ENCODE results near the gene MAD1L1.

Gene MAD1L1

DNA sequence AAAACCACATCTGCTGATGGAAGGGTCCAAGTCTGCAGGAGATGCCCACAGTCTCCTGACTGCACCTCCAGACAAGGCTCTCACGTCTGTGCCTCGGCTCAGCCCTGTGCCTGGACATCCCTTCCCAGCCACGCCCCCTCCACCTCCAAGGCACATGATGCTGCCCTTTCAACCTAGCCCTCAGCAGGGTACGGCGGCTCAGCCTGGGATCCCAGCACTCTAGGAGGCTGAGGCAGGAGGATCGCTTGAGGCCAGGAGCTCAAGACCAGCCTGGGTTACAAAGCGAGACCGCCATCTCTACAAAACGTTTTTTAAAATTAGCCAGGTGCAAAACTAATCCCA, 14.3 kb downstream of the MAD1L1 start:
- no peak for DNase-seq (ENCODE audit: low read depth)

DNA sequence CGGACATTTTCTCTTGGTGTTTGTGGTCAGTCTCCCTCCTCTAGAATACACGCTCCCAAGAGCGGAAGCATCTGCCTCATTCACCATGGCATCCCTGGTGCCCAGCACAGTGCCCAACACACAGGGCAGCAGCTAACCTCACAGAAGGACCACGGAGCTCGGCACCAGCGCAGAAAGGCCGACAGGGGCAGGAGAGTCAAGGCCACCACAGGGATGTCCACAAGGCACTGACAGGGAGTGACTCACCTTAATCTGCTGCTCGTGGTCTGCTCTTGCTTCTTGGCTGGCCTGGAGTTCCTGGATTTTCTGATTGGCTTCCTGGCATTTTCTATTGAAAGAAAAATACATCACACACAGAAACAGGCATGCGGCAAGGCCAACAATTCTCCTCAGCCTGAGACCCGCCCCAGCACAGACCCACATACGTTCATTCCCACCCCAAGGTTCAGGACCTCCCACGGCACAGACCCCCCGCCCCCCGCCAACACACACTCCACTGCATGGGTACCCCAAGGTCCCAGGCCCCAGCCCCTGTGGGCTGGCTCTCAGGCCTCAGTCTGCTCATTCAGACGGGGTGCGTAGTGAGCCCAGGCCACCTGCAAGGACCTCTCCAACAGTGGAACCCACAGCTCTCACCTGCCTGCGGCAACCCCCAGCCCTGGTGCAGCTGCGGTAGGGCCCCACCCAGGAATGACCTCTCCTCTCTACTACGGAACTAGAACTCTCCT, 14.9 kb downstream of the MAD1L1 start:
- DNase-seq (ENCODE audit: low read depth), result no peak

DNA sequence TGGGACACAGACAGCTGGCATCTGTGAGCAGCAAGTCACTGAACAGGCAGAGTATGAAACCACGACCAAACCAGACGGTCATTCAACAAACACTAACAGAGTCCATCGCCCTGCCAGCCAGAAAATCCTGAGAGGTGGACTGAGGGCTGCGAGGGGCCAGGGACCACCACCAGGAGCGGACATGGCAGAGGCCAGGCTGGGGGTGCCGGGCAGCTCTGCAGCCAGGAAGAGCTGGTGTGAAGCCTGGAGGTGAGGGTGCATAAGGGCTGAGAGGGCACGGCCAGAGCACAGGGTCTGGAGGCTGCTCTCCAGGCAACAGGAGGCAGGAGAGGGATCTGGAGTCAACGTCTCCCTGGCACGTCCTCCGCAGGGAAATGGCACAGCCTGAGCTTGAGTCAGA, 15.5 kb downstream of the MAD1L1 start:
- DNase-seq (ENCODE audit: low read depth), result no peak

DNA sequence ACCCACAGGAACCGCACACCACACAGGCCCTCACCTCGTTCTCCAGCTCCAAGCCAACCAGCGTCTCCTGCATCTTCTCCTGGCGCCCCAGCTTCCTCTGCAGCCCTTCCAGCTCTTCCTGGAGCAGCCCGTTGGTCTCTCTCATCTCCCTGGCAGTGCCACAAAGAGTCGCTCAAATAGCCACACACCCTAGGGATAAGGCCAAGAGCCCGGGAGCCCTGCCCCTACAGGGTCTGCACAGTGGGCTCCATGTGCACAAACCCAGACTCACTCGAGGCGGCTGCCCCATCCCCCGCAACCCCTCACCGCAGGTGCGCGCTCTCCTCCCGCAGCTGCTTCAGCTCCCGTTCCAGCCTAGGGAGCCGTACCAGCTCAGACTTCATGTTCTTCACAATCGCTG, 16.9 kb downstream of the MAD1L1 start:
- DNase-seq (ENCODE audit: low read depth), result no peak

DNA sequence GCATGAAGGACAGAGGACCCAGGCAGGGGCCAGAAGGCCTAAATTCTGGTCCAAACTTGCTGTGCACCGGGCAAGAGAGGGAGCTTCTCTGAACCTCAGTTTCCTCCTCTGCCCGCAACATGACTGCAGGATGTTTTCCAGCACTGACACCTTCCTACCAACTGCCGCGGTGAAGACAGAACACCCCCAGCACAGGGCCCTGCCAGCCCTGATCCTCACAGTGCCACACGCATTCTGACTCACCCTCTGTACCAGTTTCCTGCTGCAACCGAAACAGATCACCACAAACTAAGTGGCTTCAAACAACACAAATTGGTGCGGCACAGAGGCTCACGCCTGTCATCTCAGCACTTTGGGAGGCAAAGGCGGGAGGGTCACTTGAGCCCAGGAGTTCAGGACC, 18.1 kb downstream of the MAD1L1 start:
- DNase-seq (ENCODE audit: low read depth), result no peak

DNA sequence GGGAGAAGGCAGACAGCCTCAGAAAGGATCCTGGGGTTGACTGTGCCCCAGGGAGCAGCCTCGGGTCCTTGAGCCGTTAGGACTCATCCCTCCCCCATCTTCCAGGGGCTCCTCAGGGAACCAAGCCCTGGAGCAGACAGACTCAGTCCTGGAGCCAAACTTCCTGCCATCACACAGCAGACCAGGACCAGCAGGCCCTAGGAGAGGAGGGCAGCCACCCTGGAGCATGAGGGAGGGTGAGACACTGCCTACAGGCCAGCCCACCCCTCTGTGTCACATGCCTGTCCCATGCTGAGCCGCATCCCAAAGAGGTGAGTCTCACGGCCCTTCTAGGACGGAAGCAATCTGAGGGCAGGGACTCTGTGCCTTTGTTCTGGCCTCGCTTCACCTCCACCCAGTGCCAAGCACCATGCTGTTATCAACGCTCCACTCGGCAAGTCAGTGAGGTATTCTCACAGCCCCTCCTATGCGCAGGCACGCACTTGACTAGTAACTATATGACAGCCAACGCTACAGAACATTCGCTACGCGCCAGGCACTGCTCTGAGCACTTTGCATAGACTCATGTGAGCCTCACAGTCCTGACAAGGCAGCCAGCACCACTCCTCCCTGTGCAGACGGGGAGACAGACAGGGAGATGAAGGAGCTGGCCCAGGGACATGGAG, 19.1 kb downstream of the MAD1L1 start:
- DNase-seq (ENCODE audit: low read depth), result no peak

DNA sequence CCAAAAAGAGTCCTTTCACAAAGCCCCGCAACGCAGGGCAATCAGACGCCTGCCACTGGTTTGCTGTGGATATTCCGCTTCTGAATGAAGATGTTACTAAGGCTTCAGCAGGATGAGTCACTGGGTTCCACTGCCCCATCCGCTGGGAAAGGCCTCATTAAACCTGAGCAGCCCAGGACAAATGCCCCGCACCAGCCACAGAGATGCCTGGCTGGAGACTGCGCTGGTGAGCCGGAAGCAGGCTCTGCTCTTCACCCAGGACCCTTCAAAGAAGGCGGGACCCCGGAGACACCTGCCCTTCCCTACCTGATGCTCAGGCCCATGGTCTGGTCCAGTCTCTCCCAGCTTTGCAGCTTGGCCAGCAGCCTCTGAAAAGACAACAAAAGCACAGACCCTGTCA, 19.8 kb downstream of the MAD1L1 start:
- no peak for DNase-seq (ENCODE audit: low read depth)

DNA sequence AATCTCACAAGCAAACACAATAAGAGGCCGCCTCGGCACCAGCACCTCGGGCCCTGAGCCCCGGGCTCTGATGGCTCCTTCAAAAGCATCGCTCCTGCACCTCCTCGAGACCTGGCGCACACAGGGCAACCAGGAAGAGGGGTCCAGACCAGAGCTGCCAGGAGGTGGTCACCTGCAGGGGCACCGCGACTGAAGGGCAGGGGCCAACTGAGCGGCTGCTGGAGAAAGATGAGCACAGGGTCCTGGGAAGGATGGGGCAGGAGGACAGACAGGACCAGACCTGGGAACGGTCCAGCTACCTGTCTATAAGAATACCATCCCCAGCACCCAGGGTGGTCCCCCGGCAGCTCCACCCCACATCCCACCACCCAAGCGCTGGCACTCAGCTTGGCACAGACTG, 20.8 kb downstream of the MAD1L1 start:
- DNase-seq (ENCODE audit: low read depth), result no peak

DNA sequence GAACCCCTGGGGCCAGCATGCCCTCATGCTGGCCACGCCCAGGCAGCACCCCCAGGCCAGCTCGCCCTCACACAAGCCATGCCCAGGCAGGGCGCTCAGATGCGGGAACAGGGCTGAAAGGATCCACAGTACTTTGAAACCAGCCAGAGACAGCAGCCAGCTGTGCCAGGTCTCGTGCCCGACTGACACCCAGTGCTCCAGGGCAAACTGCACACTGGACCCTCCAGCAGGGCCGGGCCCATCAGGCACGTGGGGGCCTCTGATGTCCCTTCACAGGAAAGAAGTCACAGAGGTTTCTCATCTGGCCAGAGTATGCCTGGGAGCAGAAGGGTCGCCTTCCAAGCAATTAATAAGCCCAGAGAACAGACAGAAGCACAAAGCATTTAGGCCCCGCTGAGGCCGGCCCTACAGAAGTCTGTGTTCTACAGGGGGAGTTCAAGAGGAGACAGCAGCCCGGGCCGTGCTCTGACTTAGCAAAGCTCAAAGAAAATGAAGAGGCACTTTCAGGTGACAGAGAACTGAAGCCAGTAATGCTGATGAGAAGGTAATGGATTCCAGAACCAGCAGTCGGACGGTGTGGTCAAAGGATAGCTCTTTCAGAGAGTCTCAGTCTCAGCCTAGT, 21.4 kb downstream of the MAD1L1 start:
- DNase-seq (ENCODE audit: low read depth), result no peak

DNA sequence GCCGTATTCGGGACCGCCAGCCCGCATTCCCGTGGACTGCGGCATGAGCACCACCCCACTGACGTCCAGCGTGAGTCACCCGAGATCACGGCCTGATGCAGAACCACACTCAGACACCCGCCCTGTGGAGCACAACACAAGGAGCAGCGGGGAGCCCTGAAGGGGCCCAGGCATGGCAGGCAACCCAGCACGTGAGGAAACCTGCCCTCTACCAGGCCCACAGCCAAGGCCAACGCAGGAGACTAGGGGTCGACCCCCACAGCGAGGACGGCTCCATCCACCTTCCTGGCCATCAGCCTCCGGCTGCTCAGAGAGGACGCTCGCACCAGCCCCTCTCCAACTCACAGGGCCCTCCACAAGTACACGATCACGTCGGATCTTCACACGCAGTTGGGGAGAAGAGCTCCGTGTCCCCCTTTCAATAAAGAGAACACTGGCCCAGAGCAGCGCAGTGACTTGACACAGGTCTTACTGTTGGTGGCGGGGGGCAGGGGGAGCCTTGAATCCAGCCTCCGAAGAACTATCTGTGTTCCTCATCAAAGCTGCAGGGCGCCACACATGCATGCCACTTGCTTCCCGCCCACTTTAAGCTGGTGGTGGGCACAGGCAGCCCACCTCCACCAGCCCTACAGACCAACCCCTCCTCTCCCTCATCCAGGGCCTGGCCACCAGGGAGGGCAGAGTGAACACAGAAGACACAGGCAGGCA, 22.0 kb downstream of the MAD1L1 start:
- no peak for DNase-seq (ENCODE audit: low read depth)

DNA sequence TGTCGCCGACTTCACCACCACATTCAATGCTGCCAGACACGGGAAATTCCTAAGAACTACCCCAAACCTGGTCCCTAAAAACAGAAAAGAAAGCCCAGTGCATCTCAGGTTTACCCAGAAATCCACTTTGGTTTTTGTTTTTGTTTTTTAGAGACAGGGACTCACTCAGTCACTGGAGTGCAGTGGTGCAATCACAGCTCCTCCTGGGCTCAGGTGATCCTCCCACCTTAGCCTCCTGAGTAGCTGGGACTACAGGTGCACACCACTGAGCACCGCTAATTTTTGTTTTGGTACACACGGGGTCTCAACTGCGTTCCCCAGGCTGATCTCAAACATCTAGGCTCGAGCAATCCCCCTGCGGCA, 22.8 kb downstream of the MAD1L1 start:
- no peak for DNase-seq (ENCODE audit: low read depth)

DNA sequence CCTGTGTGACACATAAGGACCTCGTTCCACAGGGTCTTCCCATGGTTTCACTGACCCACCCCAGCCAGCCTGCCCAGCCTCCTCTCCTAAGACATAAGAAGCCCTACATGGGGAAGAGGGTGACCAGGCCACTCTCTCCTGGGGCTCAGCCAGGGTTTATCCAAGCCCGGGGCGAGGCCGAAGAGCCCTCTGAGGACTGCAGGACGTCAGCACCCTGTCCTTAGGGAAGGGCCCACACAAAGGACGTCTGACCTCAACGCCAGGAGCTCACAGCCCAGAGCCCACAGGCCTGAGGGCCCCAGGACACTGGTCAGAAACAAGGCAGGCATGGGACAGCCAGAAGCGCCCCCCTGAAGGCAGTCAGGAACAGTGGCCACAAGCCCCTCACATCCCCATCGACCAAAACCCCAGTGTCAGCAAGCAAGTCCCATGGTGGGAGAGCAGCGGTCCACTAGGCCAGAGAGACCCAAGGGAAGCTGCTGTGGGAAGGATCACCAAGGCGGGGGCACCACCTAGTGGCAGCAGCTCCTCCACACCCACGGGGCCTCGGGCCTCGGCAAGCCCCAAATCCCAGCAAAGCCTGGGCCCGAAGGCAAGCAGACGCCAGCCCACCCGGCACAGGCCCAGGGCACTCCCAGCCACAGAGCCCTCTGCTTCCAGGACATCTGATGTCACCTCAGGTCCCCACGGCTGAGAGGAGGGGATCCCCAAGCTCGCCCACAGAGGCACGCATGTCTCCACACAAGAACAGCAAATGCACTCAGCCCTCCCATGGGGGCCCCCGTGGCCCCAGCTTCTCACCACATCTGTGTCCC, 23.4 kb downstream of the MAD1L1 start:
- peak; percentile 23 for DNase-seq (ENCODE audit: low read depth)

DNA sequence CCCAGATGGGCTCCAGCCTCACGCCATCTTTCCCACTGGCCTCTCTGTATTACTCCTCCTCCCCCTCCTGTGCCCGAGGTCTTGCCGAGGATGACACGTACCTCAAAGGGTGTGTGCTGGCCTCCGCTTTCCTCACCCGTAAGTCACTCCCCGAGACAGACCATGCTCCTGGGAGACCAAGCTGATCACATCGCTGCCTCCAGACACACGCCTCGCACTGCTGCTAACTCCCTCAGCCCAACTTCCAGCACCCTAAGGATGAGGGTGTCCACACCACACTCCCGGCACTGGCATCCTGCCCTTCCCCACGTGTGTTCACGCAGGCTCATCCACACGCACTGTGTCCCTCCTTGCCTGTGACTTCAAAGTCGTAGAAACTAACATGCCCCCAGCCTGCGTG, 24.0 kb downstream of the MAD1L1 start:
- no peak for DNase-seq (ENCODE audit: low read depth)

DNA sequence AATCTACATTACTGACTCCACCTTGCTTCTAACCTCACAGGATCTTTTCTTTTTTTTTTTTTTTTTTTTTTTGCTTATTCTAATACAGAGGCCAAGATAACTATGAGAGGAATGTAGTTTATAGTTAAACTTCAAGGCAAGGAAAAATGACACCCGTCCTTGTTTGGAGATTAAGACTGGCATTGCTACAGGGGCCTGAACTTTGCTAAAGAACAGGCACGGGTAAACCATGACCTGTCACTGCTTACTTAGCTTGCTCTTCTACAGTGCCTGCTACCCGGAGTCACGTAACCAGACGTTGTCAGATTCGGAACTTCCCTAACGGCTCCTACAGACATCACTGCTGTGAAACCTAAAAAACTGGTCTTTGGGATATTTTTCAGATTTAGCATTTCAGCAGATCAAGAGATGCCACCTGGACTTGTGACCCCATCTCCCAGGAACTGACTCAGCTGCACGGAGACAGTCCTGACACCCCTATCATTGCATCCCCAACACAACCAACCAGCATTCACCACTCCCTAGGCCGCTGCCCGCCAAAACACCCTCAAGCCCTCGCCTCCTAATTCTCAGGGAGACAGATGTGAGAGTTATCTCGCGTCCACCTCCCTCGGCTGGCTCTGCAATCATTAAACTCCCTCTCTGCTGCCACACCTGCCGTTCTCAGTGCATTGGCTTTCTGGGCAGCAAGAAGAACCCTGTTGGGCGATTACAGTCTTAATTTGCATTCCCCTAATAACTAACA, 27.5 kb downstream of the MAD1L1 start:
- no peak for DNase-seq (ENCODE audit: low read depth)

DNA sequence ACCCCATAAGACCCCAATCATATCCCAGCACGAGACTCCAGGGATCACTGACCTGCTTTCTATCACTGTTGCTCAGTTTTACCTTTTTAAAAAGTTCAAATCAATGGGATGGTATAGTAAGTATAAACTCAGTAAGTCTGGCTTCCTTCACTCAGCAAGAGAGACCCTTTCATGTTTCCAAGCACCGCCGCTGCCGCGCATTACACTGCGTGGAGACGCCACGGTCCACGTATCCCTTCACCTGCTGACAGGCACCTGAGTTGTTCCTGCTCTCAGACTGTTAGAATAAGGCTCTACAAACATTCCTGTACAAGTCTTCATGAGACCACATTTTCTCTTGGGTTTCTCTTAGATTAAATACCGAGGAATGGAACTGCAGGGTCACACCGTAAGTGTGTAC, 28.3 kb downstream of the MAD1L1 start:
- no peak for DNase-seq (ENCODE audit: low read depth)

DNA sequence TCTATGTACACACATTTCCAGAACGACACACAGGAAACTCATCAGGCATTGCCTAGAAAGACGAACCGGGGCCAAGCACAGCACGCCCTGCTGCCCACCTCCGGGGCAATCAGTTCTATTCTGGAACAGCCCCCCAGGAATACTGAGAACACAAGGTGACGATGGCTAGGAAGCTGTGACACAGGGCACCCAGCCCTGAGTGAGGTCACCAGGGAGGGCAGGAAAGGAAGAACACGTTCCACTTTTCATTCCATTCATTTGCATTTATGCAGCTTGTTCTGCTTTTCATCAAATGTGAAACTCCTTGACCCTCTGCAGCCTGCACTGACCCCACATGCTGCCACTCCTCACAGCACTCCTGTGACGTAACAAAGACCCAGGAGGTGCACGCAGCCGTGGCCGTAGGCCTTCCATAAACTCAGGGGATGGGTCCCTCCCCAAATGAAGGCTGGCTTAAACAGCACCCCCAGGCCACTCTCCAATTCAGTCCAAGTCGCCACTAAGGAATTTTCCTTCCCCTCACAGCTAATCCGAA, 28.9 kb downstream of the MAD1L1 start:
- no peak for DNase-seq (ENCODE audit: low read depth)

DNA sequence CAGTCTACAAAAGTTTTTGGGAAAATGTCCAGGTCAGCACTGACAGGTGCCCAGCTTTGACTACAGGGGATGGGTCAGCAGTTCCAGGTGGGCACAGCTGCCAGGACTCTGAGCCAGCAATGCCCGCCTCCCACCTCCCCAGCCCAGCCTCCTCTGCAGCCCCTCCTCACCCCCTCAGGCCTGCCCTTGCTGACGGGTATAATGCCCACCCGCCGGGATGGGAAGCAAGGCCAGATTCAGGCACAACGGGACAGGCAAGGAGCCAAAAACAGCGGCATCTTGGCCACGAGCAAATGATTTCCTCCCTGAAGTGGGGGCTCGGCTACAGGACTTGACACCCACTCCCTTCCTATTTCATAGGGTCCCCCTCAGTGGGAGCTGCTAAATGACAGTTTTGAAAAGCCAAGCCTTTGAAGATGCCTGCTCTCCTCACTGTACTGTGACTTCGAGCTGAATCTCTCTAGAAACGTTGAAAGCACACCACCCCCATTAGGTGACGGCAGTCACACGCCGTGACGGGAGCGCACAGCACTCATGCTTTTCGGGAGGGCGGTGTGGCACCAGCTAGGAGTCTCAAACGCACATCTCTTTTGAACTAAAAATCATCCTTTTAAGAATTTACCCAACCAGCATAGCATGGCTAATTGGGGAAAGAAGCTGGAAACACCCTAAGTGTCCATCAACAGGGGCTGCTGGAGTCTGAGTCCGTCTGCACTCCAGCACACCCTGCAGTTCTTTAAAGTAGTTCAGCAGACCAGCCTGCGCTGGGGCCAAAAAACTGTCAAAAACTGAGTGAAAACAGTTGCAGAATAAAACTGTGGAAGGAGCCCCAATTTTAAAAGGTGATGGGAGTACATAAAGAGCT, 29.6 kb downstream of the MAD1L1 start:
- no peak for DNase-seq (ENCODE audit: low read depth)

DNA sequence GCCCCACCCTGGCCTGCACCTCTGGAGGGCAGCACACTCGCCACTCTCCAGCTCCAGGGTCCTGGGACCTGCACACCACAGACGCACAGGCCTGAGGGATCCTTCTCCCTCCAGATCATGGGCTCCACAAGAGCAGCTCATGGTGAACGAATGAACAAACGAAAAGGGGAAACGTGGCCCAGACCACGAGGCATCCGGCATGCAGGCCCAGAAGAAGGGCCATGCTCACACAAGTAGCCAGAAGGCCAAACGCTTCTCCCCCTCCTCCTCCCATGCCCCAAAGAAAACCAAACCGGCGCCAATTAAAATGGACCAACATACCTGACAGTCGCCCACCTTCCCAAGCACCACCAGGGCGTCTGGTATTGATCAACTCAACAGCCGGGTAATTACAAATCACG, 30.4 kb downstream of the MAD1L1 start:
- DNase-seq (ENCODE audit: low read depth), result no peak

DNA sequence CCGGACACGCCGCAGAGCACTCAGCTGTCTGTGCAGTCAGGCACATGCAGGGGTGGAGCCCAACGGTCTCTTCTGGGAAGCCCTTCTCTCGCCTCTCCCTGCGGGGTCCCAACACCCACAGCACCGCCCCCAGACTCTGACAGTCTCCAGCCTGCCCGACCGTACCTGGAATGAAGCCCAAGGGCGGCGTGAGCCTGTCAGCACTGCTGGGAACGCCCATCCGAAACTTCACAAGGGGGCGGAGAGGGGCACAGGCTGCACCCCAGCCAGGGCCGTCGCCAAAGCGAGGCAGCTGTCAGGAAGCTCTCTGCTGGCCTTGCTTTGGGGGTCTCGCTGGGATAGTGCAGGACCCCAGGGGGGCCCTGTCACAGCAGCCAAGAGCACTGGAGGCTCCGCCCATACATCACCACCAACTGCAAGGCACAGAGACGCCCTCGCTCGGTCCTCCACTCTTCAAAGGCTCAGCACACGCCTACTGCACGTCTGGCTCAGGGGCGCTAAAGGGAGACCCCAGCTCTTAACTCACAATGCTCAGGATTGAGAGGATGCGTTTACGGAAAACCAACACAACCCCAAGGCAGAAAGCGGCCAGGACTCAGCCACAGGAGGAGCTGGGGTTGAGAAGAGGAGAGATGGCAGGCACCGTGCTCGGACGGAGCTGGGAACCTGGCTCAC, 30.9 kb downstream of the MAD1L1 start:
- no peak for DNase-seq (ENCODE audit: low read depth)

DNA sequence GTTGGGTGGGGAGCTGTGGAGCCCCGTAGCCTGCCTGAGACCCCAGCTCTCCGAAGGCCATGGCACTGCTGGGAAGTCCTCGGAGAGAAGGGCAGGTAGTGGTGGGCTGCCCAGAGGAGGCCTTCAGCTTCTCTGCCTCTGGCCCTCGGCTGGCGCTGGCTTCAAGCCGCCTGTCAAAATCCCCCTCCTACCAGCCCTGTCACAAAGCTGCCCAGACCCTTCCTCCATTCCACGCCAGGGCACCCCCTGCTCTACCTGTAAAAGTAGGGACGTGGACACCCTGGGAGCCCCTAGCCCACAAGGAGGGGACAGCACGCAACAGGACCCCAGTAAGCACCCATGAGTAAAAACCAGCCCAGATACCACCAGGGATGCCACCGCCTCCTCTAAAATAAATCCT, 31.6 kb downstream of the MAD1L1 start:
- DNase-seq (ENCODE audit: low read depth), result no peak
